Retinal pigment epithelial cell (primary cell): Measurements from ENCODE around the gene UPF1.

Experiments
- DNase-seq: peaks from one replicate; pipeline ENCODE4 v3.0.0-alpha.2; 2010; ENCODE audit warnings: low read depth
- H3K4me3 ChIP-seq: 2 replicates; pipeline ENCODE4 v1.5.1; 2011; ENCODE audit warnings: mild to moderate bottlenecking, low read length, control low read depth, moderate library complexity
- CTCF ChIP-seq: conservative IDR thresholded peaks from 2 replicates; pipeline ENCODE4 v1.5.1; 2011; ENCODE audit warnings: low read depth, low read length, control low read depth, inconsistent platforms

Gene UPF1

DNA sequence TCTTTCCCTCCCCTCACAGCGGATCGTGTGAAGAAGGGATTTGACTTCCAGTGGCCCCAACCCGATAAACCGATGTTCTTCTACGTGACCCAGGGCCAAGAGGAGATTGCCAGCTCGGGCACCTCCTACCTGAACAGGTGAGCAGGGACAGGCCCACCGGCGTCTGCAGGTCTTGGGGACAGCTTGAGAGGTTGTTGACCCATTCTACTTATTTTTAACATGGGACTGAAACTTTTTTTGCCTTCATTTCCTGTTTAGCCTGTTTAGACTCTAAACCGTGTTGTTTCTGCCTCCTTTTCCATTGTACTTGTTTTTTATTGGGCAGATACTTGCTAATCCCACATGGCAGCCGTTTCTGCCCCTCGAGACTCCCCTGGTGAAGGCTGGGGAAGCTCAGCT is 28.5 kb downstream of the UPF1 start:
- no peak for DNase-seq
- H3K4me3 ChIP-seq, result no peak overlapping the region
- TF ChIP-seq CTCF, result no peak

DNA sequence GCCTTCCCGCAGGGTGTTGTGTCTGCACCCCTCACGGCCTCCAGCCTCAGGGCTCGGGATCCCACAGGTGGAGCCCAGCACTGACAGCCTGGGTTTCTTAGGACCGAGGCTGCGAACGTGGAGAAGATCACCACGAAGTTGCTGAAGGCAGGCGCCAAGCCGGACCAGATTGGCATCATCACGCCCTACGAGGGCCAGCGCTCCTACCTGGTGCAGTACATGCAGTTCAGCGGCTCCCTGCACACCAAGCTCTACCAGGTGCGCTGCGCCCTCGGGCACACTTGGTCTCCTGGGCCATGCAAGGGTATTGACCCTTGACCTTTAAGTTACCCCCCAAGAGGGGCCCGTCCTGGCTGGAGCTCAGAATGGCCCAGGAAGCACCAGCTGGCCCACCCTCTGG is 29.0 kb downstream of the UPF1 start:
- DNase-seq, result no peak
- TF ChIP-seq CTCF, result no peak

DNA sequence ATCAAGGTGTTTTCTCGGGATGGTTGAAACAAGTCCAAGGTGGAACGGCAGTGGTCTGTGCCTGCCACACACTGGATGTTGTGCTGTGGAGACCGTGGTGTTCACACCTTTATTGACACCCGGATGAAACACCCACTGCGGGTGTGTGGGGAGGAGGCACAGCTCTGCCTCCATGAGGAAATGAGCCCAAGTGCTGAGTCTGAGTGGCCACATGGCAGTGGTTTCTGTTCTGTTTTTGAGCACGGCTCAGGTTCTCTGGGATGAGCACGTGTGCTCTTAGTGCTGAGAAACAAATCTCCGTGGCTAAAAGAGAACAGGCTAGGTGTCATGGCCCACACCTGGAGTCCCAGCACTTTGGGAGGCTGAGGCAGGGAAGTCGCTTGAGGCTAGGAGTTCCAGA is 29.5 kb downstream of the UPF1 start:
- no peak for DNase-seq
- TF ChIP-seq CTCF, result no peak
- H3K4me3 ChIP-seq, result no peak overlapping the region

More for the DNA sequence above, 29.0 kb downstream of the UPF1 start:
- H3K4me3 ChIP-seq, result no peak overlapping the region

GRCh38 chr19:18861917-18862316 is 30.2 kb downstream of the UPF1 start:
- no peak for DNase-seq
- no peak for TF ChIP-seq CTCF
- no peak overlapping the region for H3K4me3 ChIP-seq

GRCh38 chr19:18862976-18863842 is 31.4 kb downstream of the UPF1 start:
- no peak for DNase-seq
- no peak for TF ChIP-seq CTCF
- no peak overlapping the region for H3K4me3 ChIP-seq

DNA sequence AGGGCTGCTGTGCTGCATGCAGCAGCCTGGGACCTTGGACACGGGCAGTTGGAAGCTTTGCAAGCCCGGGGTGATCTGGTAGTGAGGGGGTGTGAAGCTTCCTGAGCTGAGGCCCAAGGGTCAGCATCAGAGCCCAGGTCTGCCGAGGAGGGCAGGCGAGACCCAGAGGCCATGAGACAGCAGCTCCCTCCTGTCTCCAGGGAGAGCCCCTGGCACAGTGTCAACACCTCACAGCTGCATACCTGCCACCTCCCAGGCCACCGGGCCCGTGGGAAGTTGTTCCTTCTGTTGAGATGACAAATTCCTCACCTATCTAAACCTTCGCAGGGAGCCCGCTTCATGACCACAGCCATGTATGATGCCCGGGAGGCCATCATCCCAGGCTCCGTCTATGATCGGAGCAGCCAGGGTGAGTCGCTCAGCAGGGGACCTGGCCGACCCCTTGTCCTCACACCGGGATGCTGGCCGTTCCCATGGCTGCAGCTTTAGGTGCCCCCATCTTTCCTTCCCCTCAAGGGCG is 32.1 kb downstream of the UPF1 start:
- no peak overlapping the region for H3K4me3 ChIP-seq
- TF ChIP-seq CTCF, result no peak
- DNase-seq, result no peak
